Duodenal mucosa (tissue), 2 donors: Measurements from ENCODE around the gene CPSF6.
A peak's percentile ranks its signal among the peaks of the same experiment; 100 is the strongest.
"Not testable (repeated sequence)": the region's sequence is repeated elsewhere in the genome, so short reads cannot be mapped to it uniquely, and the experiment has no call there.

ENCODE experiments used
- H3K27ac ChIP-seq: one replicate; pipeline ENCODE4 v1.7.0; 2013; ENCODE audit warnings: low read depth, low read length
- H3K27me3 ChIP-seq, 2 donors: one replicate each; pipeline ENCODE4 v1.7.0; 2013; ENCODE audit warnings: low read length in 2 of 2, control low read depth in 1 of 2; ENCODE audit not compliant: insufficient read depth in 2 of 2, control insufficient read depth in 1 of 2
- H3K36me3 ChIP-seq, 2 donors: one replicate each; pipeline ENCODE4 v1.7.0; 2013; ENCODE audit warnings: low read length in 2 of 2, control low read depth in 1 of 2; ENCODE audit not compliant: insufficient read depth in 2 of 2, control insufficient read depth in 1 of 2
- H3K4me1 ChIP-seq, 2 donors: one replicate each; pipeline ENCODE4 v1.7.0; 2013; ENCODE audit warnings: low read length in 2 of 2, control low read depth in 1 of 2; ENCODE audit not compliant: insufficient read depth in 2 of 2, control insufficient read depth in 1 of 2
- H3K4me3 ChIP-seq, 2 donors: one replicate each; pipeline ENCODE4 v1.7.0; 2013; ENCODE audit warnings: low read length in 2 of 2, low read depth in 1 of 2
- H3K9ac ChIP-seq, 2 donors: one replicate each; pipeline ENCODE4 v1.7.0; 2013; ENCODE audit warnings: low read length in 2 of 2, low read depth in 1 of 2
- H3K9me3 ChIP-seq, 2 donors: one replicate each; pipeline ENCODE4 v1.7.0; 2013; ENCODE audit warnings: low read length in 2 of 2, control low read depth in 1 of 2; ENCODE audit not compliant: control insufficient read depth in 1 of 2

The CPSF6 gene

GRCh38 chr12:69284131-69284530 is 44.8 kb downstream of the CPSF6 start:
- H3K9me3 ChIP-seq = no peaks in the 10 kb centered on the region
- H3K36me3 ChIP-seq = no peaks in the 10 kb centered on the region
- no peak overlapping the region for H3K4me3 ChIP-seq

GRCh38 chr12:69287556-69287955 is 48.2 kb downstream of the CPSF6 start:
- Histone ChIP-seq H3K4me1 (peaks cover 8 to 10% of the 10 kb centered on the region in 2 donors), H3K36me3 (no peaks in the 10 kb centered on the region), H3K9ac (no peak overlapping the region), H3K27me3 (peaks cover 3% of the 10 kb centered on the region in 2 donors), H3K27ac (no peak overlapping the region), H3K4me3 (no peak overlapping the region), H3K9me3 (no peaks in the 10 kb centered on the region)

More at GRCh38 chr12:69284131-69284530, 44.8 kb downstream of the CPSF6 start:
- peaks cover 3% of the 10 kb centered on the region in 2 donors for H3K27me3 ChIP-seq
- peaks cover 3 to 10% of the 10 kb centered on the region in 2 donors for H3K4me1 ChIP-seq
- no peak overlapping the region for H3K27ac ChIP-seq
- no peak overlapping the region for H3K9ac ChIP-seq

- Histone ChIP-seq H3K4me1 (peaks cover 0 to 4% of the 10 kb centered on the region in 2 donors), H3K27ac (no peak overlapping the region), H3K36me3 (no peaks in the 10 kb centered on the region), H3K9ac (no peak overlapping the region), H3K4me3 (peak overlapping the region in 1 of 2 donors; percentile 25), H3K27me3 (peaks cover 0 to 3% of the 10 kb centered on the region in 2 donors), H3K9me3 (no peaks in the 10 kb centered on the region)
These were observed 51.3 kb downstream of the CPSF6 start for GRCh38 chr12:69290545-69291277.

GRCh38 chr12:69291278-69291593 is 51.9 kb downstream of the CPSF6 start:
- Histone ChIP-seq H3K36me3 (no peaks in the 10 kb centered on the region), H3K27me3 (peaks cover 0 to 3% of the 10 kb centered on the region in 2 donors), H3K27ac (no peak overlapping the region), H3K9me3 (no peaks in the 10 kb centered on the region), H3K4me3 (no peak overlapping the region), H3K4me1 (peaks cover 0 to 4% of the 10 kb centered on the region in 2 donors), H3K9ac (no peak overlapping the region)

GRCh38 chr12:69298133-69298532 is 58.8 kb downstream of the CPSF6 start:
- H3K4me3 ChIP-seq = no peak overlapping the region
- H3K27me3 ChIP-seq = no peaks in the 10 kb centered on the region
- no peaks in the 10 kb centered on the region for H3K9me3 ChIP-seq
- no peak overlapping the region for H3K9ac ChIP-seq
- H3K36me3 ChIP-seq = no peaks in the 10 kb centered on the region
- no peak overlapping the region for H3K27ac ChIP-seq
- H3K4me1 ChIP-seq = no peaks in the 10 kb centered on the region

GRCh38 chr12:69298947-69299346 is 59.6 kb downstream of the CPSF6 start:
- H3K9ac ChIP-seq = no peak overlapping the region
- H3K4me1 ChIP-seq = no peaks in the 10 kb centered on the region
- no peak overlapping the region for H3K4me3 ChIP-seq
- H3K27me3 ChIP-seq = no peaks in the 10 kb centered on the region
- no peak overlapping the region for H3K27ac ChIP-seq
- peaks cover 0 to 1% of the 10 kb centered on the region in 2 donors for H3K9me3 ChIP-seq
- H3K36me3 ChIP-seq = no peaks in the 10 kb centered on the region

GRCh38 chr12:69304284-69304683 is 64.9 kb downstream of the CPSF6 start:
- Histone ChIP-seq H3K4me3 (no peak overlapping the region), H3K27me3 (no peaks in the 10 kb centered on the region), H3K9me3 (peaks cover 4 to 7% of the 10 kb centered on the region in 2 donors), H3K27ac (no peak overlapping the region), H3K4me1 (no peaks in the 10 kb centered on the region), H3K9ac (no peak overlapping the region), H3K36me3 (no peaks in the 10 kb centered on the region)

GRCh38 chr12:69309461-69309860 is 70.1 kb downstream of the CPSF6 start:
- no peaks in the 10 kb centered on the region for H3K36me3 ChIP-seq
- H3K9me3 ChIP-seq = peaks cover under 1% of the 10 kb centered on the region in 2 donors
- H3K4me1 ChIP-seq = peaks cover 0 to 2% of the 10 kb centered on the region in 2 donors
- no peaks in the 10 kb centered on the region for H3K27me3 ChIP-seq
- no peak overlapping the region for H3K4me3 ChIP-seq
- no peak overlapping the region for H3K27ac ChIP-seq
- H3K9ac ChIP-seq = no peak overlapping the region

- Histone ChIP-seq H3K27ac (no peak overlapping the region), H3K4me1 (peaks cover 0 to 2% of the 10 kb centered on the region in 2 donors), H3K27me3 (no peaks in the 10 kb centered on the region), H3K9ac (no peak overlapping the region), H3K36me3 (no peaks in the 10 kb centered on the region), H3K4me3 (no peak overlapping the region), H3K9me3 (no peaks in the 10 kb centered on the region)
These were observed 73.8 kb downstream of the CPSF6 start for GRCh38 chr12:69313209-69313608.

- not testable (repeated sequence) for H3K9ac ChIP-seq, H3K27ac ChIP-seq, H3K4me1 ChIP-seq, H3K4me3 ChIP-seq, H3K27me3 ChIP-seq, H3K9me3 ChIP-seq, H3K36me3 ChIP-seq
These were observed 77.4 kb downstream of the CPSF6 start for GRCh38 chr12:69316784-69317183.
